Measurements from ENCODE around the gene FLNB. TPM values are rescaled to one million over a fixed set of nuclear protein-coding genes. Genes with fewer than 3 reads are reported as not detected.

Gene FLNB
- total and polyA plus RNA-seq, 2 of the 8 experiments (the other 6 are each of a cell fraction or from before 2014, with no cell fraction given) = 72.3 to 118 TPM

DNA sequence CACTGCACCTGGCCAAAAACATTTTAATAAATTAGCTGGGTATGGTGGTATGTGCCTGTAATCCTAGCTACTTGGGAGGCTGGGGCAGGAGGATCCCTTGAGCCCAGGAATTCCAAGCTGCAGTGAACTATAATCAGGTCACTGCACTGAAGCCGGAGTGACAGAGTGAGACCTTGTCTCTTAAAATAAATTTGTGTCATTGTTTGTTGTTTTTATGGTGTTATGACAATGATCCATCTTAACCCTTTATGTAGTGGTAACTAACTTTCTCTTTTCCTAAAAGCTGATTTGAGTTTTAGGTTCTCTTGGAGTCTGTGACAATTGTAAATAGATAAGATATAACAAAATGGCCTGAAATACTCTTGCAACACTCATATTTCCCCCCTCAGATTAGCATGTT, 20.7 kb downstream of the FLNB start (continued):
- no peak for TF ChIP-seq CHD7 (IDR thresholded peaks at IDR 0.05; ENCODE audit: insufficient replicate concordance, low read length)
